HG03196 (cell line): Measurements from ENCODE around the gene PLS3.

Experiments used
- ATAC-seq: cut with Tn5 transposase; IDR thresholded peaks from one replicate; pipeline ENCODE4 v1.9.1; 2021; ENCODE audit not compliant: unreplicated experiment

Gene PLS3

GRCh38 chrX:115687595-115687994, 126.6 kb downstream of the PLS3 start:
- ATAC-seq: no peak

- no peak for ATAC-seq
These were observed 129.0 kb downstream of the PLS3 start for GRCh38 chrX:115689931-115690330.

- peak; percentile 80 for ATAC-seq
These were observed 129.7 kb downstream of the PLS3 start for GRCh38 chrX:115690511-115691216.

- ATAC-seq: no peak
These were observed 132.5 kb downstream of the PLS3 start for GRCh38 chrX:115693476-115693875.

- ATAC-seq: no peak
These were observed 133.1 kb downstream of the PLS3 start for GRCh38 chrX:115694028-115694427.

- ATAC-seq: no peak
These were observed 135.1 kb downstream of the PLS3 start for GRCh38 chrX:115696039-115696438.

- ATAC-seq: no peak
These were observed 136.0 kb downstream of the PLS3 start for GRCh38 chrX:115696939-115697338.

GRCh38 chrX:115697806-115698205, 136.8 kb downstream of the PLS3 start:
- ATAC-seq: no peak
